ENCODE data around the gene UNC93B1. TPM values are rescaled to one million over a fixed set of nuclear protein-coding genes. Genes with fewer than 3 reads are reported as not detected.
A peak's percentile ranks its signal among the peaks of the same experiment; 100 is the strongest.

The UNC93B1 gene
- total RNA-seq, 1 donor from 2014 or later: 4.3 TPM

- H3K9me3 Mint-ChIP-seq: no peaks in the 10 kb centered on the region
- no peaks in the 10 kb centered on the region for H3K36me3 Mint-ChIP-seq (ENCODE audit: low read depth)
- no peak overlapping the region for H3K27ac Mint-ChIP-seq (ENCODE audit: unreplicated experiment)
- no peak for TF ChIP-seq CTCF (conservative IDR thresholded peaks at IDR 0.05)
- no peak for DNase-seq (ENCODE audit: low read depth, low spot score)
- no peaks in the 10 kb centered on the region for H3K27me3 Mint-ChIP-seq (ENCODE audit: low read depth)
- peaks cover 27% of the 10 kb centered on the region for H3K4me1 Mint-ChIP-seq
- no peak overlapping the region for H3K4me3 Mint-ChIP-seq
These were observed 29.3 kb upstream of the UNC93B1 start for GRCh38 chr11:68032997-68033707.

GRCh38 chr11:68032003-68032402, 28.1 kb upstream of the UNC93B1 start:
- no peaks in the 10 kb centered on the region for H3K36me3 Mint-ChIP-seq (ENCODE audit: low read depth)
- no peaks in the 10 kb centered on the region for H3K9me3 Mint-ChIP-seq
- no peak for DNase-seq (ENCODE audit: low read depth, low spot score)
- H3K27me3 Mint-ChIP-seq (ENCODE audit: low read depth): no peaks in the 10 kb centered on the region
- H3K4me3 Mint-ChIP-seq: peak overlapping the region; percentile 92
- no peak for TF ChIP-seq CTCF (conservative IDR thresholded peaks at IDR 0.05)
- peaks cover 27% of the 10 kb centered on the region for H3K4me1 Mint-ChIP-seq
- H3K27ac Mint-ChIP-seq (ENCODE audit: unreplicated experiment): no peak overlapping the region

GRCh38 chr11:68031144-68031464, 27.2 kb upstream of the UNC93B1 start:
- Mint-ChIP-seq H3K27me3 (ENCODE audit: low read depth) (no peaks in the 10 kb centered on the region), H3K9me3 (no peaks in the 10 kb centered on the region), H3K27ac (ENCODE audit: unreplicated experiment) (peak overlapping the region; percentile 81), H3K4me1 (peaks cover 27% of the 10 kb centered on the region), H3K36me3 (ENCODE audit: low read depth) (no peaks in the 10 kb centered on the region), H3K4me3 (peak overlapping the region; percentile 92)
- DNase-seq (ENCODE audit: low read depth, low spot score): no peak
- no peak for TF ChIP-seq CTCF (conservative IDR thresholded peaks at IDR 0.05)

GRCh38 chr11:68030318-68031143, 26.6 kb upstream of the UNC93B1 start, which contains the start of gene NDUFS8:
TSS of gene NDUFS8 (plus strand) at chr11:68030681. CDS start at chr11:68032152, 1,471 bp downstream.
- peaks cover 27% of the 10 kb centered on the region for H3K4me1 Mint-ChIP-seq
- no peak for TF ChIP-seq CTCF (conservative IDR thresholded peaks at IDR 0.05)
- peak within 1 kb of the TSS; percentile 93 for H3K27ac Mint-ChIP-seq (ENCODE audit: unreplicated experiment)
- peak; percentile 90 for DNase-seq (ENCODE audit: low read depth, low spot score)
- no peaks in the 10 kb centered on the region for H3K27me3 Mint-ChIP-seq (ENCODE audit: low read depth)
- H3K36me3 Mint-ChIP-seq (ENCODE audit: low read depth): peaks cover under 1% of the 10 kb centered on the region
- peak within 1 kb of the TSS; percentile 92 for H3K4me3 Mint-ChIP-seq
- no peaks in the 10 kb centered on the region for H3K9me3 Mint-ChIP-seq

GRCh38 chr11:68028802-68029545, 25.1 kb upstream of the UNC93B1 start:
- Mint-ChIP-seq H3K9me3 (peaks cover 5% of the 10 kb centered on the region), H3K4me1 (peaks cover 27% of the 10 kb centered on the region), H3K4me3 (peak overlapping the region; percentile 92), H3K36me3 (ENCODE audit: low read depth) (peaks cover 9% of the 10 kb centered on the region), H3K27me3 (ENCODE audit: low read depth) (no peaks in the 10 kb centered on the region), H3K27ac (ENCODE audit: unreplicated experiment) (peak overlapping the region; percentile 31)
- no peak for DNase-seq (ENCODE audit: low read depth, low spot score)
- TF ChIP-seq CTCF (conservative IDR thresholded peaks at IDR 0.05): no peak
